GM19043 (cell line): ENCODE measurements around the gene ZCCHC4.
"Not testable (repeated sequence)": the region's sequence is repeated elsewhere in the genome, so short reads cannot be mapped to it uniquely, and the experiment has no call there.

Experiments
- ATAC-seq: cut with Tn5 transposase; IDR thresholded peaks from one replicate; pipeline ENCODE4 v1.9.1; 2021; ENCODE audit warnings: low read depth; ENCODE audit not compliant: unreplicated experiment

ZCCHC4 gene

GRCh38 chr4:25370242-25370641 lies 57.7 kb downstream of the ZCCHC4 start:
- no peak for ATAC-seq

DNA sequence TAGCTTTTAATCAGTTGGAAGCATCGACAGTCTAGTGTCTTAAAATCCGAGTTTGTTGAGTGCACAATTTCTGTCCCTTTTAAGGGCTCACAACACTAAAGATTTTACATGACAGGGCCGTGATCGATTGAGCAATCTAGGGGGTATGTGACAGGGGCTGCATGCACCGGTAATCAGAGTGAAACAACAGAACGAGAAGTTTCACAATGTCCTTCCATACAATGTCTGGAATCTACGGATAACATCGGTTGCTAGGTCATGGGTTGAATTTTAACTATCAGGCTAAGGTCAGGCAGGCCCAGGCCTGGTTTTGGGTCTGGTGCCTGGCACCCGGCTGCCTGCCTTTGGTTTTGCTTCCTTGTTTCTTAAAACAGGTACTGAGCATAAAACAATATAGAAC lies 60.0 kb downstream of the ZCCHC4 start:
- ATAC-seq = not testable (repeated sequence)

DNA sequence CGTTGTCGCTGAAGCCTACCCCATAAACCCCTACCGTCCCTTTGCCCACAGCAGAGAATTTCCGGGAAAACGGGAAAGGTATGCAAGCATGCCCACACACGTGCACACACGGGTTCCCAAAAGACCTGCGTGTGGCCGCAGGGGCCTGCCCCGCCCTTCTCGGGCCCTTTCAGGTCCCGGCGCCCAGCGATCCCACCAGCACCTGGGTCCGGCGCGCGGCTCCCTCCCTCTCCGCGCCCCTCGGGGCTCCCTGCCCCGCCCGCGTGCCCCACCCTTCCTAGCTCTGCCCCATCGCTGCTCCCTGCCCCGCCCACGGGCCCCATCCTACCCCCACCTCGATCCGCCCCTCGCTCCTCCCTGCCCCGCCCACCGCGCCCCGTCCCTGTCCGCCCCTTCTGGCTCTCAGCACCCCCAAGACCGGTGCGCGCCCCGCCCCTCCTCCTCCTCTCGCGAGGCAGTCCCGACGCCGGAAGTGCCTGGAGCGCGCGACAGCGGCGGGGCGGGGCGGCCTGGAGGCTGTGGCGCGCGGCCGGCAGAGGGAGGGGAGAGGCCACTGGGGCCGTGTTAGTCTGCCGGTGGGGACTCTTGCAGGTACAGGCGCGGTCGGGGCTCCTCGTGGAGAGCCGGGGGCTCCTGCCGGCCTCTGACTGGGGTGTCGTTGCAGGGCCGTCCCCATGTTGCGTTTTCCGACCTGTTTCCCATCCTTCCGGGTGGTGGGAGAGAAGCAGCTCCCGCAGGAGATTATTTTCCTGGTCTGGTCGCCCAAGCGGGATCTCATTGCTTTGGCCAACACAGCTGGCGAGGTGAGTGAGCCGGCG lies 64.4 kb downstream of the ZCCHC4 start, which contains the start of gene ANAPC4:
Gene ANAPC4, plus strand, starts transcription at position 510 of the 818 bp plus-strand sequence. Its CDS starts 165 bp downstream, at position 675.
- peak; percentile 96 for ATAC-seq

DNA sequence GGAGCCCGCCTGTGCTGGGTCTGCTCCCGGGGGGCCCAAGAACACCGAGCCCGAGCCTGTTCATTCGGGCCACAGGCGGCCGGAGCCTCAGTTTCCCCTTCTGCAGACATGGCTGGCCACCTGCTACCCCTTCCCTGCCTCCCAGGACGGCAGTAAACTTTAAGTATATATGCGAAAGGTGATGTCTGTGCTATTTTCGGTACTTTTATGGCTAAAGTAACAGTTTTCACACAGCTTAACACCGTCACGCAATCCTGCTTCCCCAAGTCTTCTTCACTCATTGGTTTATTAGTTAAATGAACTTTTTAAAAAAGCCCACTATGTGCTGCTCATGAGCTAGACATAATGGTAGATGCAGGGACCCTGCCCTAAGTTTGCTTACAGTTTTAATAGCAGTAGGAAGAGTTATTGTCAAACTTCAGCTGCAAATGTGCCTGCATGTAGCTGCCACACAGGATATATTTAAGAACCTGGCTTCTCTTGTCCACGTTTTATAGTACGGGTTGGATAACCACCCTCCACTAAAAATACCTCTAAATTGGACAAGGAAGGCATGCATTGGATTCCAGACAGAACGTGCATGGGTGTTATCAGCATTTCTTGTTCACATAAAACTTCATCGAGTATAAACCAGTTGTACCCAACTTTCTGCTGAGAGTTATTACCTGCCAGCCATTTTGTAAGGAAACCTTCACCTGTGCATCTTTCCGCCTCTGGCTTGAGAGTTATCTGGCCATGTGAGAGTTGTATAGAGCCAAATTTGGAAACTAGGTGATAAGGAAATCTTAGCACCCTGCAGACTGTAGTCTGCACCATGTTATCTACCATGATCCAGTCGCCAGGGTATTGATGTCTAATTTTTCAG lies 65.2 kb downstream of the ZCCHC4 start:
- ATAC-seq = peak; percentile 11

DNA sequence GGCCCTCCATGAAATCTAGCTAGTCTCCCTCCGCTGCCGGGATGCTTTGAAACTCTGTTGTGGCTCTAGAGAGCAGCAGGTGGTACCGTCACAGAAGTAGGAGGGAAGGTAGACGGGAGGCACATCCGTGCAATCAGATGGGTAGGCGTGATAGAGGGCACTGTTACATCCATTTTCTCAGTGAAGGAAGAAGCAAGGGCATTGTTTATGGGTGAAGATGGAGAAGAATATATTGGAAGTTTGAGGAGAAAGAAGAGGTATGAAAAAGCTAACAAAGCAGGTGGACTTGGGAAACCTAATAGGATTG lies 65.8 kb downstream of the ZCCHC4 start:
- ATAC-seq = no peak

DNA sequence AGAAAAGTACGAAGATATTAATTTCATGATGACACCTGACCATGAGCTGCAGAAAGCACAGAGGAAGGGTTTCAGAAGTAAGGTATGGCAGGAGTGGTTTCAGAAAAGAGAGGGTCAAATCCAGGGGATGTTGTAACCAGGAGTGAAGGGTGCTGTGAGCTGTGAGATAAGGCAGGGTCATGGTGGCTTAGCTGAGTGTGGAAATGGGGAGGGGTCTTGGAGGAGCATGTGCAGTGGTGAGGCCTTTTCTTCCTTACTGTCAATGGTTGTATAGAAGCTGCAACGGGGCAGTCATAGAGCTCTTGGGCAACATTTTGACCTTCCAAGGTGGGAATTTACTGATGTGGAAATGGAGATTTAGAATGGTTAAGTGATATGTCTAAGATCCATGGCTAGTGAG lies 67.0 kb downstream of the ZCCHC4 start:
- no peak for ATAC-seq

GRCh38 chr4:25383647-25384046 lies 71.1 kb downstream of the ZCCHC4 start:
- no peak for ATAC-seq

GRCh38 chr4:25386926-25387325 lies 74.4 kb downstream of the ZCCHC4 start:
- no peak for ATAC-seq

DNA sequence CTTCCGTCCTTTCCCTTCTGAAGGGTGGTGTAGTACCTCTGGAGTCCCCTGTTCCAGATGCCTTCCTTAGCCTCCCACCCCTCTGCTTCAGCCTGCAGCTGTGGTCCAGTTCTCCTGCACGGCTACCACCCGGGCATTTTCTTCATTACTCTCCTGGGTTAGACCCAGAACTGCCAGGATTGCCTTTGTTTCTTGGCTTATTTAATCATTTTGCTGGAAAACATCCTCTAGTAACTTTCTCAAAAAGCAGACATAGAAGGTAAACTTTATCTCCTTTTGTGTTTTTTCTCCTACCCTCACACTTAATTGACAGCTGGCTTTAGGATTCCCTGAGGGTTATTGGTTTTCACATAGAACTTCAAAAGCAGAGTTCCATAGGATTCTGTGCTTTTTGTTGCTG lies 84.7 kb downstream of the ZCCHC4 start:
- ATAC-seq = no peak

DNA sequence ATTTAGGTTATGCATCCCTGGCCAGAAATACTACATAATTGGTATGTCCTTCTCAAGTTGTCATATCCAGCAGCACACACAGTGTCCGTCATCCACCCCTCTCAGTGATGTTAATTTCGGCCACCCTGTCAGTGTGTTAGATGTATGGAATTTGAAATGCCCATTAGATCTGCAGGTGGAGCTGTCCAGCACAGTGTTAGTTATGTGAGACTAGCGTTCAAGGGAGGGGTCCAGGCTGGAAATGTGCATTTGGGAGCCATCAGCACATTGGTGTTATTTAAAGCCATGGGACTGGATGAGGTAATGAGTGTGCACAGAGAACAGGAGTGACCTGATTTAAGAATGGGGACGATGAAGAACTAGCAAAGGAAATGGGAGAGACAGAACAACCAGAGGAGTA lies 86.9 kb downstream of the ZCCHC4 start:
- no peak for ATAC-seq

- no peak for ATAC-seq
Observed at GRCh38 chr4:25401066-25401465, 88.5 kb downstream of the ZCCHC4 start.

- ATAC-seq = no peak
Observed at GRCh38 chr4:25402521-25402920, 89.9 kb downstream of the ZCCHC4 start.

GRCh38 chr4:25403699-25404098 lies 91.1 kb downstream of the ZCCHC4 start:
- no peak for ATAC-seq

- no peak for ATAC-seq
Observed at GRCh38 chr4:25405453-25405852, 92.9 kb downstream of the ZCCHC4 start.

DNA sequence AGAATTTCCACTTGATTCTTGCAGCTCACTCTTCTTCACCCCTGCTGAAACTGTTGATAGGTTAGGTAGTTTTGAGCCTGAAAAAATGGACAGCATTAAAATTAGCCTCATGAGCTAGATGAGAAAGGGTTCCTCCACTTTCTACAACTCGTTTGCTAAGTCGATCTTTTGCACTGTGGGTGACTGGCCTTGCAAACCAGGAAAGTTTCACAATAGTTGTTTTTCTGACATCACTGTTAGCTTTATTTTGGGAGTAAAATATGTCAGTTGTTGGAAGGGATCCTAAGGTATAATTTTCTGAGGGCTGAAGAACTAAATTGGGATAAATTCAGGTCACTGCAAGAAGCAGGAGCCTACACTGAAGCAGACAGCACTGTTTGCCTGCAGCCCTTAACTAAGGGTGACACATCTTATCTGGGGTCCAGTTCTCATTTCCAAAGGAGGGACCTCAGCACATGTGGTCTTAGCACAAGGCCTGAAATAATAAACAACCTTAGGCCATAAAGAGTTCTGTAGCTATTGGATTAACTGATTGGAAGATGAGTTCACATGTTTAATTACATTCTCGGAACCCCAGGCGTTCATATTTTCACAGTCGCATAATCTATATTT lies 93.6 kb downstream of the ZCCHC4 start:
- no peak for ATAC-seq

DNA sequence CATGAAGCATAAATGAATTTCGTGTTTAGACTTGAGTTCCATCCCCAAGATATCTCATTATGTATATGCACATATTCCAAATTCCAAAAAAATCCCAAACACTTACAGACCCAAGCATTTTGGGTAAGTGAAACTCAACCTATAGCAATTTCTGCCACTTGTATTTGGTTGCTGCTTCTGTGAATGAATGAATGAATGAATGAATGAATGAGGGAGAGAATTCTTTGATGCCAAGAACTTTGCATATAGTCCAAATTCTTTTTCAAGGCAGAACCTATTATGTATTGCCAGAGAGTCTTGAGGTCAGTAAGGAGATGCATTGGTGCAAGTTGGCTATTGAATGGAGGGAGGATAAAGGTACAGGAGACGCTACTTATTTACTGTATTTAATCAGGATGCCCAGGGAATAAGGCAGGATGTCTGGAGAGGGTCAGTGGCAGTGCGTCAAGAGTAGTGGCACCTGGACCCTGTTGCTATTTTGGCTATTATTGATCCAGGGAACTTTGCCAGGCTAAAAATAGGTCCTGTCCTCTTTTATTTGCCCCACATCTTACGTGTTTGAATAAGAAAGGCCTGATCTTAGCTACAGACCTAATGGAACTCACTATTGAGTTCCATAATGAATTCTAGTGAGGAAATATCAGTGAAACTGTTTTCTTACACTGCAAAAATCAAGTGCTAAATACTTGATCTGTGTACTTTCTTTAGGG lies 98.4 kb downstream of the ZCCHC4 start:
- ATAC-seq = no peak

GRCh38 chr4:25413261-25413660 lies 100.7 kb downstream of the ZCCHC4 start:
- ATAC-seq = no peak

DNA sequence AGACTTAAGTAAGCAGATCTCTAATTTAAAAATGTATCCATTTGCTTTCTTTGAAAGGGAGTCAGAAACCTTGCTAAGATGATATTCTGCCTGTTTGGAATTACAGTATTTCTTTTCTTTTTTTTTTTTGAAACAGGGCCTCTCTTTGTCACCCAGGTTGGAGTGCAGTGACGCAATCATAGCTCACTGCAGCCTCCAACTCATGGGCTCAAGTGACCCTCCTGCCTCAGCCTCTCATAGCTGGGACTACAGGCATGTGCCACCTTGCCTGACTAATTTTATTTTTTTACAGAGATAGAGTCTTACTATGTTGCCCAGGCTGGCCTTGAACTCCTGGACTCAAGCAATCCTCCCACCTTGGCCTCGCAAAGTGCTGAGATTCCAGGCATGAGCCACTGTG lies 104.4 kb downstream of the ZCCHC4 start:
- ATAC-seq = no peak
